NCI-H446 (cell line): ENCODE data around the gene ERP44.
"Not testable (repeated sequence)": the region's sequence is repeated elsewhere in the genome, so short reads cannot be mapped to it uniquely, and the experiment has no call there.

ENCODE experiments used
- DNase-seq, 2 experiments: peaks; one replicate each; lab custom pipeline; 2025; lab: John Stamatoyannopoulos, UW

The ERP44 gene

DNA sequence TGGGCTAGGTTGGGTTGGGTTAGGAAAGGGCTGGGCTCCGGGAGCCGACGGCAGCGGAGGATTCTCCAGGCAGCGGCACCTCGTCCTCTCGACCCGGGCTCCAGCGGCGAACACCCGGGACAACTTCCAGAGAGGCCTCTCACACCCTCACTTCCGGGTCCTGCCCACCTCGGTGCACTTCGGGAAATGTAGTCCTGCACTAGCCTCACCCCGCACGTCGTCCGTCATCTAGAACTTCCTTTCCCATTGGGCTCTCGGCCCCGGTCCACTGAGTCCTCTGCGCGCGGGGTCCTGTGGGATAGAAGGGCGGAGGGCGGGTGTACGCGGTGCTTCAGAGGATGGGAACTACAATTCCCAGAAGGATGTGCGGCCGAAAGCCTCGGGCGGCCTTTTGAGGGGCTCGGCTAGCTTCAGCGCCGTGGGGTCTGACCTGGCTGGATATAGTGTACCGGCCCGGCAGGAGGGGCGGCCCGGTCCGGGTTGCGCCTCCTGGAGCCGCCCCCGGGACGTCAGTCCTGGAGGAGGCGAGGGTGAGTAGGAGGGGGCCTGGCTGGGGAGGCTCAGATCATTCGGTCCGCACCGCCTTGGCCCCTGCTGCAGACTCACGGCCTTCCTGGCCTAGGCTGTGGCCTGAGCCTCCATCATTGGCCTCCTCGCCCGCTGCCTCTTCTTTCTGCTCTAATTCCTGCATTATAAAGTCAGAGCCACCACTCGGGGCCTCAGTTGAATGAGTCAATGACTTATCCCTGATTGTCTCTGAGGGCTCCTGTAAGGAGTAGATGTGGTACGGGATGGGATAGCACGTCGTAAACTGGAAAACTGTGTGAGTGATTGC, at the start of gene ERP44, which contains the start of gene INVS:
Gene ERP44 (minus strand): TSS at position 114 of the 835 bp plus-strand sequence. CDS start 160 bp downstream, outside the sequence.
Gene INVS (plus strand): TSS at position 357 of the 835 bp plus-strand sequence. CDS start 5,279 bp downstream, outside the sequence.
- peak; percentile 94 to 95 for DNase-seq

DNA sequence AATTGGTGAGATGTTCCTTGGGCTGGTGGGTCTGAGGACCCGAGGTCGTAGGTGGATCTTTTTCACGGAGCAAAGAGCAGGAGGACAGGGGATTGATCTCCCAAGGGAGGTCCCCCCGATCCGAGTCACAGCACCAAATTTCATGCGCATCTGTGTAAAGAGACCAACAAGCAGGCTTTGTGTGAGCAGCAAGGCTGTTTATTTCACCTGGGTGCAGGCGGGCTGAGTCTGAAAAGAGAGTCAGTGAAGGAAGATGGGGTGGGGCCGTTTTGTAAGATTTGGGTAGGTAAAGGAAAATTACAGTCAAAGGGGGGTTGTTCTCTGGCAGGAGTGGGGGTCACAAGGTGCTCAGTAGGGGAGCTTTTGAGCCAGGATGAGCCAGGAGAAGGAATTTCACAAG, 47.2 kb upstream of the ERP44 start:
- not testable (repeated sequence) for DNase-seq

DNA sequence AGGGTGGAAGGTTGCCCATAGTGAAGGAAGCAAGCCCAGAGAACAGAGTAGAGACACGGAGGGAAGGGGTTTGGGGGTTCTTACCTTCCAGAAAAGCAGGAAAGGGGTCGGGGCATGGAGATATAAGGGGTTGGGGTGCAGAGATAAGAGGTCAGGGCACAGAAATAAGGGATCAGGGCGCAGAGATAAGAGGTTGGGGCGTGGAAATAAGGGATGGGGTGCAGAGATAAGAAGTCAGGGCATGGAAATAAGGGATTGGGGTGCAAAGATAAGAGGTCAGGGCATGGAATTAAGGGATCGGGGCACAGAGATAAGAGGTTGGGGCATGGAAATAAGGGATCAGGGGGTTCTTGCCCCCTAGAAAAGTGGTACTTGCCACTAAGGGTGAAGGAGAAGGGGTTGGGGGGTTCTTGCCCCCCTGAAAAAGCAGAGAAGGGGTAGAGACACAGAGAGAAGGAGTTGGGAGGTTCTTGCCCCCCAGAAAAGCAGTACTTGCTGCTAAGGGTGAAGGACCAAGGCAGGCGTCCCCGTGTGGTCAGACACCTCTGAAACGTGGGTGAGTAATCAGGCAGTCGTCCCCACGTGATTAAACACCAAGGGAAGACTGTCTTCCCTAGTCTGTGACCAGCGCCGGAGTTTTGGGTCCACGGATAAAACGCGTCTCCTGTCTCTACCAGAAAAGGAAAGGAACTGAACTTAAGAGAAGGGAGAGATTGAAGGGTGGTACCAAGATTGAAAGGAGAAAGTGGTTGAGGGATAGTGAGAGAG, 46.6 kb upstream of the ERP44 start:
- not testable (repeated sequence) for DNase-seq

DNA sequence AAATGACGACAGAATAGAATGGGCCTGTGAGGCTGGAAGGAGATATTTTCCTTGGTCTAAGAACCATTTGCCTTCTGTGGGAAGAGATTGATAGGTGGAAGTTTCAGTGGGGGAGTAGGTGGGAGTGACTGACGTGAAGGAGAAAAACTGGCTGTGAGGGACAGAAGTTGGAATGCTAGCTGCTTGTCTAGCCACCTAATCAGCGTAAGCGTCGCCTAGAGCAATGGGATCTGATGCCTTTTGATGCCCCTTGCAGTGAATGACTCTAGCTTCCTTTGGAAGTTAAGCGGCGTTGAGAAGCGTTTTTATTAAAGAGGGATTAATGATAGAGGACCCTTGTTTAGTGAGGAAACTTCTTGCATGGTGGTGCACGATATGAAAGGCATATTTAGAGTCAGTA, 43.1 kb upstream of the ERP44 start:
- not testable (repeated sequence) for DNase-seq

DNA sequence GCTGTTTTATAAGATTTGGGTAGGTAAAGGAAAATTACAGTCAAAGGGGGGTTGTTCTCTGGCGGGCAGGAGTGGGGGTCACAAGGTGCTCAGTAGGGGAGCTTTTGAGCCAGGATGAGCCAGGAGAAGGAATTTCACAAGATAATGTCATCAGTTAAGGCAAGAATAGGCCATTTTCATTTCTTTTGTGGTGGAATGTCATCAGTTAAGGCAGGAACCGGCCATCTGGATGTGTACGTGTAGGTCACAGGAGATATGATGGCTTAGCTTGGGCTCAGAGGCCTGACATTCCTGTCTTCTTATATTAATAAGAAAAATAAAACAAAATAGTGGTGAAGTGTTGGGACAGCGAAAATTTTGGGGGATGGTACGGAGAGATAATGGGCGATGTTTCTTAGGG, 41.5 kb upstream of the ERP44 start:
- not testable (repeated sequence) for DNase-seq

DNA sequence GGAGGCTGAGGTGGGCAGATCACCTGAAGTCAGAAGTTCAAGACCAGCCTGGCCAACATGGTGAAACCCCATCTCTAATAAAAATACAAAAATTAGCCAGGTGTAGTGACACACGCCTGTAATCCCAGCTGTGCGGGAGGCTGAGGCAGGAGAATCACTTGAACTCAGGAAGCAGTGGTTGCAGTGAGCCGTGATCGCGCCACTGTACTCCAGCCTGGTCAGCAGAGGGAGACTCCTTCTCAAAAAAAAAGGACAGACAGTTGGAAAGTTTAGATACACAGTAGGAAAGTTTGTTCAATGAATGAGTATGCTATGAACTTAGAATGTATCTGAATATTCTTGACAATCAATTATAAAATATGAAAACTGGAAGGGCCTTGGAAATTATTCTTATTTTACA, 38.0 kb upstream of the ERP44 start:
- DNase-seq = not testable (repeated sequence)

DNA sequence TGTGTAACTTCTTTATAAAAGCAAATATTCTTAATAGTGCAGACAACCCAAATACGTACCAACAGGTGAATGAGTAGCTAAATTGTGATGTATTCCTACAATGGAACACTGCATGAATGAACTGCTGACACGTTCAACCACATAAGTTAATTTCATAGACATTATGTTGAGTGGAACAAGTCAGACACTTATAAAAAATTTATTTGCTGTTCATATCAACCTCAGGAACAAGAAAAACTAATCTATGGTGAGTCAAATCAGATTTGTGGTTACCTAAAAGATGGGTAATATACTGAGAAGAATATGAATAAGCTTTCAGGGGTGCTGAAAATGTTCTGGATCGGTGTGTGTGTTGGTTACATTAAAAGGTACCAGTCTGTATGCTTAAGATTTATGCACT, 35.9 kb upstream of the ERP44 start:
- no peak for DNase-seq

DNA sequence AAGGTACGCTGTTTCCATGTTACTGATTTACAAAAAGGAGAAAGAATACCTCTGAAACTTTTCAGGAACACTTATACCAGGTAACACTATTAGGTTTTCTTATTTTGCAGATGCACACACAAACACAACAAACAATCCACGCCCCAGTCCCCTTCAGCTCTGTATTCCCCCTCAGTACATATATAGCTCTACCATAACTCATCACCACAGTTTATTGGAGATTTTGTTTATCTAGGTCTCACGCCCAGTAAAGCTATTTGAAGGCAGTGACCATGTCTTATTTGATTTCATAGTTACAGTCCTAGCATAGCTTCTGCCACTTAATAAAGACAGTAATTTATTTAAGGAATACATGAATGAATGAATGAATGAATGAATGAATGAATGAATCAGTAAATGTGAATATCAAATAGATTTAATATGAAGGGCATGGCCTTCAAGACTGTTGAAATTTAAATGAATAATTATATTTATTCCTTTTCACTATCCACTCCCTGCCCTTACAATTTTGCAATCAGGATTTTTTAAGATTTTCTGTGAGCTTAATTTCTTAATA, 33.2 kb upstream of the ERP44 start:
- DNase-seq = no peak

DNA sequence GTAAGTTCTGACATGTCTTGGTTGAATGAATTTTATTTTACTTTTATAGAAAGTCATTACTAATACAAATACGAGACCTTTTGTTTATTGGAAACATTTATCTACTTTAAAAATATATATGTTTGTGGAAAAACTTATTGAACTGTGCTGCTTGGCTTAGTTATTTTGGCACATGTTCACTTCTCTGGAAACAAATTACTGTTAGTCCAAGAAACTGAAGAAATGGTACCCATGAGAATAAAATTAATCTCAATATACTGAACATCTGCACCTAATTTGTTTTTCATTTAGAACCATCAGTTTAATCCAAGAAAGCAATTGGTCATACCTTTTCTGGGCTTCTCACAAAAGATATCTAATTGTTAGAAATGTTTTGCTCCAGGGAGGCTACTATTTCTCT, 32.4 kb upstream of the ERP44 start:
- DNase-seq = no peak

DNA sequence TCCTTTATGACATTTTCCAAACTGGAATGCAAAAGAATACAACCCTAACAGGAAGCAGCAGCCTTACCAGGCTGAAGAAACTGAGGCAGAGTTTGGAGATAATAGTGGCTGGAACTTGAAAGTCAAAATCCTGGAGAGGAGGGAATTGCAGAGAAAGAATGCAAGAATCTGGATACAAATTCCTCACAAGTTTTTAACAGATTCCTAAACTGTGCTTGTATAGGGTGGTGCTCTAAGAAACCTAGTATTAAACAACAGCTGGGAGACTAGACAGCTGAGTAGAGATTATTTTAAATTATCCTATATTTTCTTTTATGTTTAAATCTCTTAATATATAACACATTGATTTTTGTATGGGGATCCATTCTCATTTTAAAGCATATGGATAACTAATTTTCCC, 31.0 kb upstream of the ERP44 start:
- no peak for DNase-seq

DNA sequence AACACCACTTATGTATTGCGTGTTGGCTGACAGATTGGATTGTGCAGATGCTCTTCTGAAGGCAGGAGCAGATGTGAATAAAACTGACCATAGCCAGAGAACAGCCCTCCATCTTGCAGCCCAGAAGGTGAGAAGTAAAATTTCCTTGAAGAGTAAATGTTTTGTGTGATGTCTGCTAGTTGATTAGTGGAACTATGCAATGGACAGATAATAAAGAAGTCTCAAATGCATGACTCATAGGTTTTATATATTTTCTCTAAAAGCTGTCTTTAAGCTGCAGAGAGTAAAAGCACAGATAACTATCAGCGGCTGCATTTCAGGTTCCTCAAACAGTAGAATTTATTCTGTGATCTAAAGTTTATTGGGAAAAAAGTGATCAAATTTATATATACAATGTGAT, 27.6 kb upstream of the ERP44 start:
- DNase-seq = no peak

DNA sequence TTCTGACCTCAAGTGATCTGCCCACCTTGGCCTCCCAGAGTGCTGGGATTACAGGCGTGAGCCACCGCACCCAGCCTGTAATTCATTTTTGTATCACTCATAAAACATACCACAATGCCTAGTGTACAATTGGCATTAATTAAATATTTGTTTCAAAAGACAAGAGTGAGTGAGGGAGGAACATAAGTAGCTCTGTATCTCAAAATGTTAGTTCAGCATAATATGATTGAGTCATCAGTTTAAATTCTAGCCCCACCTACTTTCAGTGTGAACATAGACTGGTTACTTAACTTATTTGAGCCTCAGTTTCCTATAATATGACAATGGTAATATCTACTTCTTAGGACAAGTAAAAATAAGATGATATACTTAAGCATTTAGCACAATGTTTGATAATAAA, 27.1 kb upstream of the ERP44 start:
- no peak for DNase-seq

DNA sequence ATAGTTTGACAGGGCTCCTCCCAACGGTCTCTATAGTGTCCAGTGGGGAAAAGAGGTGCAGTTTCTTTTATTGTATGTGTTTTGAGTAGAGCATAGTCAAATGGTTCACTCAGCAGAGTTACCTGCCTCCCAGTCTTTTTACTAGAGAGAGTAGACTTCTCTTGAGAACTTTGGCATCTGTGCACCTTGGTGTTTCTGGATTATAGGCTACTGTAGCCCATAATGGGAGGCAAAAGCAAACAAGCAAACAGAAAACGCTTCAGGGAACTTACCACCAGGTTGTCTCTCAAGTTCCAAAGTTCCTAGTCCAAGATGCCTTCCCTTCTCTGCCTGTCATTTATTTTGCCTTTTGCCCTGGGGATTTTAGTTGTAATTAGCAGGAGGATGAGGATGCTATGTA, 26.4 kb upstream of the ERP44 start:
- DNase-seq = no peak

DNA sequence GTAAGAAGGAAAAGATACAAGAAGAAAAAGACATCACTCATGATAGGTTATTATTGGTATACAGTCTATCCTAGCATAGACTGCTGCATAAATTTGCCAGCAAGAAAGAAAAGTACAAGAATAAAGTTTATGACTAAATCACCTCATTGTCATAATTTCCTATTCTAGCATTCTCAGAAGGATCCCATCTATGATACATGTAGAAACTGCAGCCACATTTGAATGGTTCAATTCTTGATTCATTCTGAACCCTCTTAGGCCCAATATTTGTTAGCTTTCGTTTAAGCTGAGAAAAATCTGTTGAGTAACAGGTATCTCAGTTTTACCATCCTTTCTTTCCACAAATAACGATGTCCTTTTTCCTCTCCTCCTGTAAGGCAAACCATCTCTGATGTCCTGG, 21.5 kb upstream of the ERP44 start:
- no peak for DNase-seq

DNA sequence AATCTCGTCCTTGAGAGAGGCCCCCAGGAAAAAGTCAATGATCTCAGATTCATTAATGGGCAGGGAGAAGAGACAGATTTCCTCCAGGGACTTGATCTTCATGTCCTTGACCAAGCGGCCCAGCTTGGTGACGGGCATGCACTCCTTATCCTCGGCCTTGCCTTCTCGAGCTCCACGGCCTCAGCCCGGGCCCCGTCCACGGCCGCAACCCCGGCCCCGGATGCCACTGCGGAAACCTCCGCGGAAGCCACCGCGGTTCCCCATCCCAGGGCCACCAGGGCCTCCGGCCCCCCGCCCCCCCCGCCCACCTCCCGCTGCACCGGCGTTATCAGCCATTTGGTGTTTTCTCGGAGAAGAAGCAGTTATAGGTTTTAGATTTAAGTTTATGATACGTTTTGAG, 18.5 kb upstream of the ERP44 start:
- no peak for DNase-seq

DNA sequence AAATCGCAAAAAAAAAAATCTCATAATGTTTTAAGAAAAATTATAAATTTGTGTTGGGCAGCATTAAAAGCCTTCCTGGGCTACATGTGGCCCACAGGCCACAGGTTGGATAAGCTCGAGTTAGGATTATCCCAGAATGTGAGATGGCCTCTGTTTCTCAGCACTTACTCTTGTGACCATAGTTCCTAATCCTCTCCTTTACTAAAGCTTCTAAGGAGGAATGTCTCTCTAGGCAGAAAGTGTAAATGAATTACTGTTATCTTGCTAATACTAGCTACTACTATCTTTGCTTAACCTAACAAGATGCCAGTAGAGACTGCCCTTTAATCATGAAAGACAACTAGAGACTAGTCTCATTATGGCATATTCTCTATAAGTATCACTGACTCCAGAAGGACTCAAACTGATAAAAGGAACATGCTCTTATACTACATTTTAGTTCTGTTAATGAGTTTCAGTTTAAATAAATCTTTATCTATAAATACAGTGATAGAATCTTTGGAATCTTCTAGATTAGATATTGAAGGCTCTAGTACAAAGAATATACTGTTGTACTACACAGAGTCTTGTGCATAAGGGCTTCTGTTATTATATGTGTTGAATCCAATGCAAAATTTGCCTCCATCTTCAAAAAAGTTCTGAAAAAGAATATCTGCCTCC, 14.0 kb upstream of the ERP44 start:
- no peak for DNase-seq

DNA sequence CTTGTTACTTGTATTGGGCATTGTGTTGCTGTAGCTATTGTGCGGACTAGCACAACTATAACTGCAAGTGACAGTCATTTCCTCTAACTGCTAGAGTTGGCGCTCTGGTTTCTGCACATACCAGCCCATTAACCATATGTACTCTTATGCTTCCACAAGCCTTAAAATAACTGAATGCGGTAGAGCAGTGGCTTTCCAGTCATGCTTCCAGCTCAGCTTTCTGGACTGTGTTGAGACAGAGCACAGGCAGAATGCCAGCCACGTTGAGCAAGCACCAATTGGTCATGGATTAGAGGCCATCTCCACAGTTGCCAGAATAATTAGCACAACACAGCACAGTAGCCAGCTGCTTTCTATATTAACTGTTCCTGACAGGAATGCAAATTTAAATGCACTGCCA, 12.4 kb upstream of the ERP44 start:
- peak; percentile 77 to 91 for DNase-seq

DNA sequence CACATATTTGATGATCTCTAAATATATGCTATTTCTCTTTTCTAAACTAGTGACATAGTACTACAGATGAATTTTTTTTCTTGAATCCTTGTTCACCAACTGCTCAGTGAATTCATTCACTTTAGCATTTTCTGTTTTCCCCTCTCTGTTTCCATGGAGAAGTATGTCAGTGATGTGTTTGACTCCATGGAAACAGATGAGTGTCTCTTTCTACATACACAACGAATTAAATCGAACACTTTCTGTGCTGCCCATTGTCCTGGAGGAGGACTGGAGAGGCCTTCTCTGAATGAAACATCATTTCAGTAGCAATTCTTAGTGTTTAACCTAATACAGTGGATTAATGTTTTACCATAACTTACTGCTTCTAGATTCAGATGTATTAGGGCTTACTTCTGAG, 9.8 kb upstream of the ERP44 start:
- DNase-seq = no peak

DNA sequence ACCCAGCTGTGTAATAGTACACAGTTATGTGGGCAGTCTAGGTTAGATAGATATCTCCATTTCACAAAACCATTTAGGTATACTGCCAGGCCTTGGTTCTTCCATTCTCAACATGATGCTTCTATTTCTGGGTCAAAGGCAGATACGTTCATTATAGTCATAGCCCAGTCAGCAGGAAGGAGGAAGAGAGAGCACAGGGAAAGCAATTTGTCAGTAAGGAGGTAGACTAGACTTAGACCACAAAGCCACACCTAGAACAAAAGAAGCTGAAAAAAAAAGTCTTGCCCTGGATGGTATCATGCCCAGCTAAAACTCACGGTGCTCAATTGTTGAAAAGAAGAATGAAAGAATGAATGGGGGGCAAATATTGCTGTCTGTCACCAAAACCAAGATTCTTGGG, 7.8 kb upstream of the ERP44 start:
- no peak for DNase-seq

DNA sequence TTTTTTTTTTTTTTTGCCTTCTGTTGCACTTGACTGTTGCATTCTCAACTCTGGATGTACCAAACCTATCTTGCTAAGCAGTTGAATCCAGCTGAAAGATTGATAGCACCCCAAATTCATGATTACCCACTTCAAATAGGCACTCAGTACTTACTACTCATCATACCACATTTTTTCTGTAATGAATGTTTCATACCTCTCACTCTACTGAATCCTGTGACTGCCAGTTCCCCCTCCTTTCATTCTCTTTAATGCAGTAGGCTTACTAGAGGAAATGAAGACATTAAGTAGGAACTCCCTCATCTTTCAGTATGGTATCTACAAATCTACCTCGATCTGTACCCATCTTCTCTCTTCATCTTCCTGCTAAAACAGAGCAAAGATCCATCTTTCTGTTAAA, 7.1 kb upstream of the ERP44 start:
- no peak for DNase-seq

DNA sequence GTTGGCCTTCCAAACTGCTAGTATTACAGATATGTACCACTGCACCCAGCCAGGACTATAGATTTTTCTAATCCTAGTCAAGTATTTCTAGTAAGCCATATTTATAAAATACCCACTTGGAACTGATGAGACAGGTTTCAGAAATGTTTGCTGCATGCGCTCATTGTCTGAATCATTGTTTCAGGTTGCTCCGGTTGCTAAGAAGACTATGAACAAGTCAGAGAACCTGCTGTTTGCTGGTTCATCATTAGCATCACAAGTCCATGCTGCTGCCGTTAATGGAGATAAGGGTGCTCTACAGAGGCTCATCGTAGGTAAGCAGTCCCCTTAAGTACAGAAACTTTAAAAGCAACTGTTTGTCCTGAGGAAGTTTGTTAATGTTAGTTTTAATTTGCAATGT, 5.5 kb upstream of the ERP44 start:
- DNase-seq = no peak

DNA sequence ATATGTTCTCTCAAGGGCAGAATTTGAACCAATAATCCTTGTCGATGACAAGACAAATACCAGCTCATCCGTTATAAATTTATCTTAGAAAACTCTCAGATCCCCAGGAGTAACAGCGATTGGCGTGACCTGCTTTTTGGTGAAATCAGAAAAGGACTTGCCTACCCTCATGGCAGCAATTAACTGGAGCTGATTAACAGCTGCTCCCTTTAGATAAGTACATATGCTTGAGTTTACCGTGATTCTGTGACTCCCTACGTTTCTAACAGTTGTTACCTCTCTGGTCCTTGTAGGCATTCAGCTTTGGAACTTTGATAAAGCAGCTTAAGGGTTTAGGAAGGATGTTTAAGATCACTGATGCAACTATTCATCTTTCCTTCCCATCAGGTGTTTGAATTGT, 2.8 kb upstream of the ERP44 start:
- no peak for DNase-seq
